ENCODE data around the gene UBR4.

- TF ChIP-seq CTCF (IDR thresholded peaks at IDR 0.05) = no peak
- no peak for TF ChIP-seq POLR2A (IDR thresholded peaks at IDR 0.05)
Measured at GRCh38 chr1:19199969-19200604, 10.0 kb downstream of the UBR4 start.

Measured in Peyer's patch (tissue), 4 donors.